B cell (primary cell): ENCODE measurements around the gene HCK. TPM values are rescaled to one million over a fixed set of nuclear protein-coding genes. Genes with fewer than 3 reads are reported as not detected.

Source experiments
- ATAC-seq: fragments of 200-7000 bp; cut with Tn5 transposase; one replicate; pipeline ENCODE4 v1.10.0; 2021; ENCODE audit warnings: low read depth, mild to moderate bottlenecking, moderate number of reproducible peaks, moderate library complexity
- CTCF ChIA-PET: fragments of 350-600 bp; sonication (Branson Sonifier 250); formaldehyde crosslinking; loops from one replicate; lab custom pipeline; 2021; ENCODE audit warnings: antibody characterized with exemption, inconsistent platforms; lab: Charles Lee
- POLR2A ChIA-PET: fragments of 350-600 bp; sonication (Branson Sonifier 250); formaldehyde crosslinking; loops from one replicate; lab custom pipeline; 2021; ENCODE audit warnings: antibody characterized with exemption; lab: Charles Lee
- DNase-seq: peaks from one replicate; pipeline ENCODE4 v3.0.0; 2013
- H2AFZ ChIP-seq: 2 replicates; pipeline ENCODE4 v1.6.1; 2012; ENCODE audit warnings: mild to moderate bottlenecking, low read depth, low read length; ENCODE audit not compliant: insufficient read depth, poor library complexity, severe bottlenecking
- H3K27ac ChIP-seq, 2 donors: 1 replicate in 1 of 2; 2 replicates in 1 of 2; pipeline ENCODE4 v1.5.1; 2012 to 2013; ENCODE audit warnings: low read length in 2 of 2, mild to moderate bottlenecking in 2 of 2, moderate library complexity in 1 of 2
- H3K27me3 ChIP-seq, 4 experiments: fragments of 200-600 bp in 1 of 4; sonication (generic) in 1 of 4; replicated peaks in 1 of 4; 1 replicate in 2 of 4; 2 replicates in 2 of 4; pipeline versions ENCODE4 v1.6.1 to v1.7.0; 2013 to 2016; ENCODE audit warnings: low read length in 3 of 4, mild to moderate bottlenecking in 2 of 4, mixed read lengths in 1 of 4, moderate library complexity in 1 of 4; ENCODE audit not compliant: insufficient read depth in 4 of 4, control insufficient read depth in 3 of 4; ENCODE audit errors: control extremely low read depth in 1 of 4
- H3K36me3 ChIP-seq, 2 experiments: replicated peaks in 1 of 2; 1 replicate in 1 of 2; 2 replicates in 1 of 2; pipeline versions ENCODE4 v1.6.1 to v1.7.1; 2013; ENCODE audit warnings: low read length in 1 of 2; ENCODE audit not compliant: insufficient read depth in 2 of 2, control insufficient read depth in 1 of 2; ENCODE audit errors: control extremely low read depth in 1 of 2, extremely low read depth in 1 of 2
- H3K4me1 ChIP-seq, 2 donors: fragments of 200-600 bp in 1 of 2; sonication (generic) in 1 of 2; 1 replicate in 1 of 2; 2 replicates in 1 of 2; pipeline versions ENCODE4 v1.5.1 to v1.6.1; 2013 to 2017; ENCODE audit warnings: low read length in 2 of 2; ENCODE audit not compliant: control insufficient read depth in 2 of 2, insufficient read depth in 2 of 2
- H3K4me2 ChIP-seq: replicated peaks from 2 replicates; pipeline ENCODE3; 2012; ENCODE audit warnings: mild to moderate bottlenecking, low read depth, low read length; ENCODE audit not compliant: poor library complexity, severe bottlenecking
- H3K4me3 ChIP-seq, 5 experiments: fragments of 200-600 bp in 1 of 5; sonication (generic) in 1 of 5; 1 replicate in 3 of 5; 2 replicates in 2 of 5; pipeline versions ENCODE4 v1.5.1 to v1.7.0; 2011 to 2016; ENCODE audit warnings: low read length in 4 of 5, mild to moderate bottlenecking in 4 of 5, low read depth in 2 of 5, control low read depth in 1 of 5, moderate library complexity in 1 of 5; ENCODE audit not compliant: insufficient read depth in 1 of 5; ENCODE audit errors: control extremely low read depth in 1 of 5, extremely low read depth in 1 of 5
- H3K79me2 ChIP-seq: fragments of 200-600 bp; sonication (generic); one replicate; pipeline ENCODE4 v1.6.0; 2016; ENCODE audit warnings: low read length; ENCODE audit not compliant: control insufficient read depth, insufficient read depth
- H3K9ac ChIP-seq: fragments of 200-600 bp; sonication (generic); 2 replicates; pipeline ENCODE4 v1.6.1; 2017; ENCODE audit warnings: mild to moderate bottlenecking, low read length, moderate library complexity
- H3K9me3 ChIP-seq, 3 donors: one replicate each; pipeline versions ENCODE4 v1.6.1 to v1.7.1; 2013; ENCODE audit warnings: low read length in 2 of 3; ENCODE audit not compliant: control insufficient read depth in 2 of 3, insufficient read depth in 1 of 3; ENCODE audit errors: control extremely low read depth in 1 of 3
- H4K20me1 ChIP-seq: 2 replicates; pipeline ENCODE4 v1.6.0; 2012; ENCODE audit warnings: mild to moderate bottlenecking, low read length; ENCODE audit not compliant: insufficient read depth, control insufficient read depth, poor library complexity, severe bottlenecking
- H3K27ac Mint-ChIP-seq: one replicate; pipeline ENCODE4 v1.8.0; 2021; ENCODE audit warnings: mixed read lengths
- H3K27me3 Mint-ChIP-seq: one replicate; pipeline ENCODE4 v1.8.0; 2021; ENCODE audit warnings: mixed read lengths
- H3K4me1 Mint-ChIP-seq: one replicate; pipeline ENCODE4 v1.8.0; 2021; ENCODE audit warnings: mixed read lengths
- H3K4me3 Mint-ChIP-seq: one replicate; pipeline ENCODE4 v1.8.0; 2021; ENCODE audit warnings: mixed read lengths
- H3K9me3 Mint-ChIP-seq: one replicate; pipeline ENCODE4 v1.8.0; 2022; ENCODE audit warnings: mixed read lengths; ENCODE audit not compliant: insufficient read depth
- EZH2 ChIP-seq: IDR thresholded peaks from 2 replicates; pipeline ENCODE4 v1.6.1; 2012; ENCODE audit warnings: borderline replicate concordance, low read depth, mild to moderate bottlenecking, moderate library complexity, low read length; ENCODE audit not compliant: insufficient read depth, poor library complexity, severe bottlenecking
- WGBS: methylation state at CpG from one replicate; pipeline ENCODE4 v1.1.5; 2013; ENCODE audit warnings: missing lambda C conversion rate; ENCODE audit not compliant: insufficient coverage; 5-methylcytosine and 5-hydroxymethylcytosine counted together
- intact Hi-C: fragments of 100-400 bp; cut with micrococcal nuclease; formaldehyde crosslinking; loops from one replicate; pipeline ENCODE4 v1.10.0; 2022
- polyA plus RNA-seq: library from polyadenylated mRNA; depleted of rRNA; stranded (reverse); fragments of >200 nt; gene quantifications from 2 replicates; pipeline ENCODE4 v1.2.3, GENCODE V29; 2012
- total RNA-seq, 2 donors: library from RNA; stranded (reverse); fragments of 120-200 nt in 1 of 2; gene quantifications; 1 replicate in 1 of 2; 2 replicates in 1 of 2; pipeline versions ENCODE4 v1.2.3 to v1.2.4, GENCODE V29; 2013 to 2022
- TF ChIP-seq, protein P1 (sequence below): fragments of 200-600 bp; IDR thresholded peaks from one replicate; pipeline ENCODE4 v1.8.0; 2022; ENCODE audit warnings: antibody characterized with exemption, mild to moderate bottlenecking

HCK gene
- total and polyA plus RNA-seq, 2 donors (not counting 1 experiment from before 2014, with no cell fraction given): 33.3 to 48.6 TPM

DNA sequence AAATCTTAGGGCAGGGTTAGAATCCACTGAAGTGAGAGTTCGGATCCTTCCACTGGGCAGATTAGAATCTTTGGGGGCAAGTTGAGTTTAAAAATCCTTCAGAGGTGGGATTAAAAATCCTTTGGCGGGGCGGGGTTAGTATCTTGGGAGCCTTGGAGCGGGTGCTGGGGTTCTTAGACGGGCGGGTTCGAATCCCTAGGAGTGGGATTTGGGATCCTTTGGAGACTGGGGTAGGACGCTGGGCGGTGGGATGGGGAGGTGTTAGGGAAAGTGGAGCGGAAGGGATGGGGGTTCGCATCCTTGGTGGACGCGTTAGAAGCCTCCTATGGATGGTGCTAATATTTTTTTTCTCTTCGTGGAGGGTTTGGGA is 337 bp upstream of the HCK start:
- H3K4me1 Mint-ChIP-seq: peaks cover 40% of the 10 kb centered on the region
- peaks cover 1% of the 10 kb centered on the region for H3K79me2 ChIP-seq
- POLR2A ChIA-PET: interaction anchor here (2.5 kb wide), 1 partner anchor 11 kb away, joined by 25 read pairs; no protein-coding TSS in a partner anchor
- H3K9ac ChIP-seq: peak overlapping the region; percentile 87
- H4K20me1 ChIP-seq: no peaks in the 10 kb centered on the region
- CTCF ChIA-PET: interaction anchor here (2.3 to 4.5 kb wide), 3 partner anchors 17 to 39 kb away, joined by 16 to 27 read pairs (median 26); no protein-coding TSS in a partner anchor
- H3K36me3 ChIP-seq: peaks cover 0 to 5% of the 10 kb centered on the region in 2 experiments
- H3K9me3 ChIP-seq: no peaks in the 10 kb centered on the region
- WGBS: 19% methylated on average over 13 of the region's 14 CpGs
- peak overlapping the region; percentile 30 to 93 (median 77) for H3K4me3 ChIP-seq
- peak overlapping the region in 1 of 2 donors; percentile 76 for H3K27ac ChIP-seq
- peak overlapping the region; percentile 90 for H3K4me3 Mint-ChIP-seq
- H3K27ac Mint-ChIP-seq: peak overlapping the region; percentile 90
- no peaks in the 10 kb centered on the region for H3K27me3 Mint-ChIP-seq
- no peaks in the 10 kb centered on the region for H3K9me3 Mint-ChIP-seq
- intact Hi-C loops: loop anchor here (1.0 kb wide), 1 partner anchor 11 kb away; no protein-coding TSS in a partner anchor
- H3K4me2 ChIP-seq: peak overlapping the region; percentile 100
- H3K27me3 ChIP-seq: peaks cover 0 to 3% (median 0%) of the 10 kb centered on the region in 4 experiments
- TF ChIP-seq, protein P1, sequence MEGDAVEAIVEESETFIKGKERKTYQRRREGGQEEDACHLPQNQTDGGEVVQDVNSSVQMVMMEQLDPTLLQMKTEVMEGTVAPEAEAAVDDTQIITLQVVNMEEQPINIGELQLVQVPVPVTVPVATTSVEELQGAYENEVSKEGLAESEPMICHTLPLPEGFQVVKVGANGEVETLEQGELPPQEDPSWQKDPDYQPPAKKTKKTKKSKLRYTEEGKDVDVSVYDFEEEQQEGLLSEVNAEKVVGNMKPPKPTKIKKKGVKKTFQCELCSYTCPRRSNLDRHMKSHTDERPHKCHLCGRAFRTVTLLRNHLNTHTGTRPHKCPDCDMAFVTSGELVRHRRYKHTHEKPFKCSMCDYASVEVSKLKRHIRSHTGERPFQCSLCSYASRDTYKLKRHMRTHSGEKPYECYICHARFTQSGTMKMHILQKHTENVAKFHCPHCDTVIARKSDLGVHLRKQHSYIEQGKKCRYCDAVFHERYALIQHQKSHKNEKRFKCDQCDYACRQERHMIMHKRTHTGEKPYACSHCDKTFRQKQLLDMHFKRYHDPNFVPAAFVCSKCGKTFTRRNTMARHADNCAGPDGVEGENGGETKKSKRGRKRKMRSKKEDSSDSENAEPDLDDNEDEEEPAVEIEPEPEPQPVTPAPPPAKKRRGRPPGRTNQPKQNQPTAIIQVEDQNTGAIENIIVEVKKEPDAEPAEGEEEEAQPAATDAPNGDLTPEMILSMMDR: no peak
- TF ChIP-seq EZH2: no peak
- no peak for ATAC-seq
- no peak for DNase-seq
- peak overlapping the region; percentile 79 for H2AFZ ChIP-seq
- peaks cover 29 to 50% of the 10 kb centered on the region in 2 donors for H3K4me1 ChIP-seq

DNA sequence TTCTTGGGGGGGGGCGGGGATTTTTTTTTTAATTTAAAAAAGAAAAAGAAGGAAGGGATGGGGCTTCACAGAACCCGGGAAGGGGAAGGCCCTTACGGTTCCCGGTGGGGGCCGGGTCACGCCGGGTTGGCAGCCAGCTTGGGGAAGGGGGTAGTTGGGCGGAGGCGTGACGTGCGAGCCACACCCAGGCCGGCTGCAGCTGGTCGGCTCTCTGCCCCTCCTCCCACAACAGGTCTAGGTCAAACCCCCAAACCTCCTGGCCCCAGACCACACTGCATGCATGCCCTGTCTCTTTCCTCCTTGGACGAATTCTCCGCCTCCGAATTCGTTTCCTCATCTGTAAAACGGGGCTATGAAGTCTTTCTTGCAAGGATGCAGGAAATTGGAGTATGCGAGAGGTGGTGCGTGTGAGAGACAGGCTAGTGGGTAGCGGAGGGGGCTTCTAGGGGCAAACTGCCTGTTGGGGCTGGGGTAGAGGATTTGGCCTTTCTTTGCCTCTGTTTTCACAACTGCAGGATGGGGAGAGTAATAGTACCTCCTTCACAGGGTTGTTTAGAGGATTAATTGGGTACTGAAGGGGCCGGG is 828 bp downstream of the HCK start:
- 13% methylated on average over 11 of the region's 22 CpGs for WGBS
- CTCF ChIA-PET: interaction anchor here (0.9 to 4.5 kb wide), 7 partner anchors 10 to 100 kb away, joined by 3 to 27 read pairs (median 8); no protein-coding TSS in a partner anchor
- Histone ChIP-seq H3K9me3 (no peaks in the 10 kb centered on the region), H3K79me2 (peaks cover 13% of the 10 kb centered on the region), H3K4me2 (peak overlapping the region; percentile 100), H4K20me1 (no peaks in the 10 kb centered on the region), H3K9ac (peak overlapping the region; percentile 87), H3K4me3 (peak overlapping the region; percentile 35 to 93 (median 77)), H2AFZ (peak overlapping the region; percentile 79), H3K27me3 (peaks cover 0 to 3% (median 0%) of the 10 kb centered on the region in 4 experiments), H3K4me1 (peaks cover 39 to 61% of the 10 kb centered on the region in 2 donors), H3K36me3 (peaks cover 0 to 5% of the 10 kb centered on the region in 2 experiments), H3K27ac (peak overlapping the region; percentile 76 to 82)
- H3K27ac Mint-ChIP-seq: peak overlapping the region; percentile 90
- peak overlapping the region; percentile 90 for H3K4me3 Mint-ChIP-seq
- POLR2A ChIA-PET: interaction anchor here (0.7 to 2.5 kb wide), 3 partner anchors 10 to 12 kb away, joined by 3 to 25 read pairs (median 3); no protein-coding TSS in a partner anchor
- H3K4me1 Mint-ChIP-seq: peaks cover 52% of the 10 kb centered on the region
- no peaks in the 10 kb centered on the region for H3K9me3 Mint-ChIP-seq
- intact Hi-C loops: loop anchor here (1.0 kb wide), 1 partner anchor 13 kb away; no protein-coding TSS in a partner anchor
- DNase-seq: peak; percentile 72
- peak; percentile 80 for ATAC-seq
- TF ChIP-seq, protein P1: no peak
- no peak for TF ChIP-seq EZH2
- H3K27me3 Mint-ChIP-seq: no peaks in the 10 kb centered on the region
